Measurements from ENCODE around the gene ZC3HAV1.

The ZC3HAV1 gene

DNA sequence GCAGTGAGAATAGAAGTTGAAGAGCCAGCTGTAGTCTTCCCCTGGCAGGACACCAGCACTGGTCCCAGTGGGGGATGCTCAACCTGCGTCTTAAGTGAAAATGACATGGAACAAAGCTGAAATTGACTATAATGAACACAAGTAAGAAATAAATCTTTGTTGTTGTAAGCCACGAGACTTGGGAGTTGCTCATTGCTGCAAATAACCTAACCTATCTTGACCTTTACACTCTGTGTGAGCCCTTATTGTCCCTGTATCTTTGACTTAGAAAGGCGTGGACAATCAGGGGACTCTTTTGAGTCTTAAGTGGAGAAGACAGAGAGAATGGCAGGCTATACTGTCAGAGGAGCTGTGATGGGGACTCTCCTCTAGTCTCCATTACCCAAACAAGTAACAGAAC lies 90.6 kb downstream of the ZC3HAV1 start:
- no peak for DNase-seq (ENCODE audit: low read depth)

DNA sequence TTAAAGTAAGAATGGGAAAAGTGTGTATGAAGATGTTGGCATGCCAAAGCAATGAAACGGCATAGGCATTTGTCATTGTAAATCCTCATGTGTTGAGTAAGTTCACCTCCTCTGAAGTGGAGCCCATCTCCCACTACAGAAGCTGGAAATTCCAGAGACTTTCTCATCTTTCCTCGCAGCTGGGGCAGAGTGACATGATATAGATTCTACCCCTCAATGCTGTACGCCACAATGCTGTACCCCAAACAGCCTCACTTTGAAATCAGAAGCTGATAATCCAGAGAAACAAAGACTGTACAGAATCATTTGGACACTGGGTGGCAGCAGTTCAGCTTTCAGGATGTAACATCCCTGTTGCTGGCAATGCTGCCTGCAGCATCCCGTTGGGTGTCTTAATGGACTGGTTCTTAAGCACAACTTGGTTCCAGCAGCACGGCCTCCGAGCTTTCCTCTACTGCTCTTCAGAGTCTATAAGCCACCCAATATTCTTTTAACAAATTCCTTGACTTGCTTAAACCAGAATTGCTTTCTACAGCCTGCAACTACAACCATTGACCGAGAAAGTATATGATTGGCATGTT lies 92.5 kb downstream of the ZC3HAV1 start:
- DNase-seq (ENCODE audit: low read depth), result no peak

DNA sequence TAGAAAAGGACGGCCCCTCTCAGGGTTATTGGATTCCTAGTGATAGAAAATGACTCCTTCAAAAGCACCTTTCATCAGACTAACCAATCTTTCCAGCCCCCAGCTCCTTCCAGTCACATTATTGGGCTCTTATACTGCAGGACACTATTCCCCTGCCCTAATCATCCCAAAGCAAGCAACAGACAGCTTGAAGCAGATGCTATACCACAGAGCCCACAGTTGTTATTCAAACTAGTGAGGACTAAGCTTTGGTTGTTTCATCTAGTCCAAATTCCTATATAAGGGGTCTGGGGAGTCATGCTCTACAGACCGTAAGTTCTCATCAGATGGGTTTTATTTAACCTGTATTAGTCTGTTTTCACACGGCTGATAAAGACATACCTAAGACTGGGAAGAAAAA lies 98.1 kb downstream of the ZC3HAV1 start:
- no peak for DNase-seq (ENCODE audit: low read depth)

DNA sequence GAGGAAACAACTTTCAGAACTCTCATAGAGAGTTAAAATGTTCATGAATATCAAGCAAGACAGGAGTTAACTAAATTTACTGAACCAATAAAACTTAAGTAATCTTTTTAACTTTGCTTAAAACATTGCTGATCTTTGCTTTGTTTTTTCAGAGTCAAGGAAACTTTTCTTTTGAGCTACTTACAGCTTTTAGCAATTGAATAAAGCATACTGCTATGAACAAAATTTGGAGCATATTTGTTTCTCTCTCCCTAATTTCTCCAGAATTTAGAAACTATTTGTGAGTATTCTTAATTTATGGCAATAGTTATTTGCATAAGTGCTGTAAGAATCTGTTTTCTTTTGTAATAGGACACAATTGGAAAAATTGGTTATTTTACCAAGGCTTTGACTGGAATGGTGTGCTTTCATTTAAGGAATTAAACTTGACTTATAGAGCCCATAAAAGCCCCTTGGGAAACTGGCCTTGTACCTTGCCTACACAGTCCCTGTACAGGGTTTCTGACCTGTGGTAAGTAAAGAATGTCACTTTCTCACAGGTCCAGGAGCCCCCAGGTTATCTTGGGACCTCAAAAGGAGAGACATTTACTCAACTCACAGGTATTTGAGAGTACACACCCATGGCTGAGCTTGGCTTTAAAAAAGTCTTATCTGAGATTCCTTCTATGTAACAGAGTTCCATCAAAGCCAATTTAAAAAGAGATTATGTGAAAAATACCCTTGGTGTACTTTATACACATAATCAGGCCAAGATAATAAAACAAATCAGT lies 105.0 kb downstream of the ZC3HAV1 start:
- DNase-seq (ENCODE audit: low read depth), result no peak

DNA sequence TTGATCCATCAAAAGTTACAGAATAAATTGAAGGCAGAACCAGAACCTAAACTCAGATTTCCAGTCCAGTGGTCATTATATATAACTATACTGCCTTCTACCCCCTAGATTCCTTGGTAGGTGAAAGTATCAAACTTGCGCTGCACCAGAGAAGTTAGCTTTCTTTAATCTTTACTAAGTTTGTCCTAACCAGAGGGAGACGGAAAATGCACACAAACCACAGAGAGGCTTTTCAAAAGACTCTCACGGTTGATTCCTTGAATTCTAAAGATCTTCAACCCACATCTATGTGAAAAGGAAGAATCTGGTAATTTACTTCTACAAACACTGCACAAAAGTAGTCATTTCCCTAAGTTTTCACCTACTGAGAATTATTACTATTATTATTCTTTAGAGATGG lies 110.1 kb downstream of the ZC3HAV1 start:
- no peak for DNase-seq (ENCODE audit: low read depth)

All from HS-27A (cell line).